NCI-H446 (cell line): ENCODE measurements around the gene CD274.
A peak's percentile ranks its signal among the peaks of the same experiment; 100 is the strongest.

Experiments used
- DNase-seq, 2 experiments: peaks; one replicate each; lab custom pipeline; 2025; lab: John Stamatoyannopoulos, UW

The CD274 gene

GRCh38 chr9:5499889-5500398 is 49.6 kb downstream of the CD274 start:
- peak in 1 of 2 experiments; percentile 41 for DNase-seq

GRCh38 chr9:5500441-5501235 is 50.3 kb downstream of the CD274 start:
- DNase-seq: no peak

GRCh38 chr9:5502553-5502952 is 52.2 kb downstream of the CD274 start:
- DNase-seq: no peak

GRCh38 chr9:5509573-5509972 is 59.2 kb downstream of the CD274 start:
- DNase-seq: no peak

GRCh38 chr9:5510360-5510931 is 60.1 kb downstream of the CD274 start, which contains the start of gene PDCD1LG2:
Gene PDCD1LG2, plus strand, starts transcription at chr9:5510531. Its CDS starts 12,016 bp downstream, at chr9:5522547.
- no peak for DNase-seq

GRCh38 chr9:5510989-5511388 is 60.6 kb downstream of the CD274 start:
- no peak for DNase-seq

- no peak for DNase-seq
Measured at GRCh38 chr9:5511476-5511875, 61.1 kb downstream of the CD274 start.

GRCh38 chr9:5511935-5512580 is 61.7 kb downstream of the CD274 start:
- DNase-seq: no peak

- DNase-seq: no peak
Measured at GRCh38 chr9:5512658-5513452, 62.5 kb downstream of the CD274 start.

- DNase-seq: no peak
Measured at GRCh38 chr9:5513966-5514616, 63.7 kb downstream of the CD274 start.

GRCh38 chr9:5514617-5515260 is 64.4 kb downstream of the CD274 start:
- no peak for DNase-seq

- no peak for DNase-seq
Measured at GRCh38 chr9:5515261-5515650, 64.9 kb downstream of the CD274 start.

- DNase-seq: no peak
Measured at GRCh38 chr9:5516453-5517220, 66.3 kb downstream of the CD274 start.

- DNase-seq: no peak
Measured at GRCh38 chr9:5518171-5518936, 68.0 kb downstream of the CD274 start.

GRCh38 chr9:5518937-5519319 is 68.6 kb downstream of the CD274 start:
- no peak for DNase-seq
